HG02610 (cell line): Measurements from ENCODE around the gene IQCC.

ENCODE experiments used
- ATAC-seq: cut with Tn5 transposase; IDR thresholded peaks from one replicate; pipeline ENCODE4 v1.9.1; 2021; ENCODE audit warnings: mild to moderate bottlenecking, moderate library complexity; ENCODE audit not compliant: unreplicated experiment

IQCC gene

GRCh38 chr1:32221980-32222755 lies 16.7 kb downstream of the IQCC start, which contains the start of the genes EIF3I and TMEM234:
TSS of gene EIF3I (plus strand) at chr1:32222407. CDS start at chr1:32222442, 35 bp downstream.
TSS of gene TMEM234 (minus strand) at chr1:32222353. CDS start at chr1:32222322, 31 bp downstream.
- peak; percentile 89 for ATAC-seq

- no peak for ATAC-seq
Measured at GRCh38 chr1:32223683-32224082, 18.2 kb downstream of the IQCC start.

DNA sequence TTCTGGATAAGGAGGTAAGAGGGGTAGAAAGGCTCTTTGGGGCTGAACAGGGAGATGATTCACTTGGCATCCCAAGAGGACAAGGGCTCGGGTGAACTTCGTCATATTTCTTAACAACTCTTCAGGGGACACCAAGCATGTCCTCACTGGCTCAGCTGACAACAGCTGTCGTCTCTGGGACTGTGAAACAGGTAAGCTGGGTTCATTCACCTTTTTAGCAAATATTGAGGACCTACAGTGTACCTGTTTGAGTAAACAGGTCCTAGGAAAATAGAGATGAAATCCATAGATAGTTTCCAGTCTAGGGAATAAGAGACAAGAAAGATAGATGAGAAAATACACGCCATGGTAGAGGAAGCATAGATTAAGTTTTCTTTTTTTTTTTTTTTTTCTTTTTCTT lies 18.8 kb downstream of the IQCC start:
- ATAC-seq = no peak

DNA sequence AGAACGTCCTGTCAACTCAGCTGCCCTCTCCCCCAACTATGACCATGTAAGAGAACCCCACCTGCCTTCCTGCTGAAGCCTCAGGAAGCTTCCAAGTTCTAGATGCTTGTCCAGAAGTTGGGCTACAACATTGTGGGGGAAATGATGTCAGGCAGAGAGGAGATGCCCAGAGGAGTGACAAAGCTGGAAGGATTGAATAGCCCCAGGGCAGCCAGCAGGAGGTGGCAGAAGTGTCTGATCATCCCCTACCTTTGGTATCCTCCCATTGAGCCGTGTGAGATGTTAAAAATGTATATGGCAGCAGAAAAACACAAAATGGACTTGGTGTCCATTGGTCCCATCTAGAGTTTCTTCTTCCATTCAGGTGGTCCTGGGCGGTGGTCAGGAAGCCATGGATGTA lies 23.3 kb downstream of the IQCC start:
- no peak for ATAC-seq

DNA sequence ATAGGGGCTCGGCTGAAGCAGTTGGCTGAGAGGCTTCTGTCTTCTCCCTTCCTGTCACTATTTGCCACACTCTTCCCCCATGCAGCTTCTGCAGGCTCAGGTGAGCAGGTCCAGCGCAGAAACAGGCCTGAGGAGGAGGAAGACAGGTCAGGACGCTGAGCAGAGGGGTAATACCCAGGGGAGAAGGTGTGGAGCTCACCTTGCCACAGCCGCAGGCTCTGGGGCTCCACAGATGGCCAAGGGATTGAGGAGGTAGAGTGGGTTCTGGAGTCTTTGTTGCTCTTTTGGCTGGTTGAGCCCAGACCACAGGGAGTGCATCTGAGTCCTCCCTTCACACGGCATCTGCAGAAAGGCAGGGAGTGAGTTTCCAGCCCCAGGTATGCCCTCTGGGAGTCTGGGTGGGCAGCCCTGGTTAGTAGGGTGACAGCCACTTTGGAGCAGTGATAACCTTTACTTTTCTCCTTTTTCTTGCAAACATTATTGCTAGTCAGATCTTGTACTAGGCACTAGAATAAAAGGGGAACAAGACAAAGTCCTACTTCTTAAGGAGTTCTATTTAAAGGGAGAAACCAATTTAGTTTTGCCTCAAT lies 26.5 kb downstream of the IQCC start:
- no peak for ATAC-seq

DNA sequence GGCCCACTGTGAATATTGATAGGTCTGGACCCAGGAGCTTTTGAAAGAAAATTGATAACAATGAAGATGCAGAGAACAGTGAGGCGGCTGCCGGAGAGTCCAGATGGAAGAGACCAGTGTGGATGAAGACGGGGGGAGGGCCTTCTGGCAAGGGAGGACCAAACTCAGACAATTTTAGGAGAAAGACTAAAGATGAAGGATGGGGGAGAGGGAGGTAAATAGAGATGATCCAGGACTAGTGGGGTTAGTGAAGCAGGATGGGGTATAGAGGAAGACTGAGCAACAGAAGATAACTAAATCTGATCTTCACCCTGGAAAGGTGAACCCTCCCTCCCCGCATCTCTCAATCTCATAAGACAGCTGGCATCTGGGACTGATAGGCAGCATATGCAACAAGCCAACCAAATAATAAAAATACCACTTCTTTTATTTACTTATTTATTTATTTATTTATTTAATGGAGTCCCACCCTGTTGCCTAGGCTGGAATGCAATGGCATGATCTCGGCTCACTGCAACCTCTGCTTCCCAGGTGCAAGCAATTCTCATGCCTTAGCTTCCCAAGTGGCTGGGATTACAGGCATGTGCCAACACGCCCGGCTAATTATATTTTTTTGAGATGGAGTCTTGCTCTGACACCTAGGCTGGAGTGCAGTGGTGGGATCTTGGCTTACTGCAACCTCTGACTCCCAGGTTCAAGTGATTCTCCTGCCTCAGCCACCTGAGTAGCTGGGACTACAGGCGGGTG lies 27.3 kb downstream of the IQCC start:
- ATAC-seq = no peak

DNA sequence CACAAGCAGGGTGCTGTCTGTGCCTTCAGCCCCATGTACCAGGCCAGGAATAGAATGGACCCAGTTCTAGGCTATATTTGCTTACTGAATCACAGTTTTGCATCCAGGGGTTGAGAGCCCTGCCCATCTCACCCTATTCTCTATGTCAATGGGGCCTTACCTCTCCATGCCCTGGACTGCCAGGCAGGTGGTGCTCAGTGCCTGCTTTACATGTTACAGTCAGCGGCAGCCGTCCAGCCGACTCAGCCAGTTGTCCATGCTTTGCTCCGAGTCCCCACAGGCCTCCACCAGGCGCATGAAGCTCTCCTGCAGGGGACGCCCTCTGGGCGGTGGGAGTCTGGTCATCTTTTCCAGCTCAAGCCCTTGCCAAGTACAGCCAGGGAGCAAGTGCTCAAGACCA lies 29.3 kb downstream of the IQCC start:
- no peak for ATAC-seq

GRCh38 chr1:32239337-32239736 lies 33.9 kb downstream of the IQCC start:
- no peak for ATAC-seq

- no peak for ATAC-seq
Measured at GRCh38 chr1:32239790-32240139, 34.3 kb downstream of the IQCC start.

DNA sequence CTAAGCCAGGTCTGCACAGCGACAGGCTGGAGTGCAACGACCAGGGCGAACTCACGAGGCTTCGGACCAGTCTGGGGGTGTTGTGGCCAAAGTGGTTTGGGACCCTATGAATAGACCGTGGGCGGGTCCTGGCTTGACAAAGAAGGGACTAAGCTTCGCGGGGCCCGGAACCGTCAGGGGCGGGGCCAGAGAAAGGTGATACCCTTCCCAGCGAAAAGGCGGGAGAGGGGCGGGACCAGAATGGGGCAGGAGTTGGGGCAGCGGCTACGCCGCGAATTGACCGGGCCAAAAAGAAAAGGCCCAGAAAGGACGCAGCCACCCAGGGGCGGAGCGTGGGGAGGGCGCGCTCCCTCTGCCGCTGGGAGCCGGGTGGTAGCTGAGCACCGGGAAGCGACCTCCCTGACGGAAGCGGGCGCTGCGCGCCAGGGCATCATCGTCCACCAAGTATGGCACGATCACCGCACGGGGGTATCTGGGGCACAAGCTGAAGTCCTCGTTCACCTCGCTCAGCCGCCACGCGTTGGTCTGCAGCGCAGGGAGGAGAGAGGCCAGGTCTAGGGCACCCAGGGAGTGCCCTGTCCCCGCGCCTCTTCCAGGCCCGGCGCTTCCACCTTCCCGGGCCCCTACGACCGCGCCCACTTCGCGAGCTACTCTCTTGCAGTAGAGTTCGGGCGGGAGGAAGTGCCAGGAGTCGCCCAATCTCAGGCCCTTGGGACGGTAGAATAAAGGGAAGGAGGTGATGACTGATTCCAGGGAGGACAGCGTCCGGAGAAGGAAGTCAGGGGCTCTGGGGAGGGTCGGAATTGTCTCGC lies 34.9 kb downstream of the IQCC start:
- ATAC-seq = peak; percentile 28

- ATAC-seq = peak; percentile 43
Measured at GRCh38 chr1:32241001-32241763, 35.7 kb downstream of the IQCC start.

- no peak for ATAC-seq
Measured at GRCh38 chr1:32242341-32242851, 36.9 kb downstream of the IQCC start.

- ATAC-seq = no peak
Measured at GRCh38 chr1:32246888-32247273, 41.4 kb downstream of the IQCC start, which contains the start of gene FAM167B. TSS of gene FAM167B (plus strand) at chr1:32247222. CDS start at chr1:32247422, 200 bp downstream.

GRCh38 chr1:32247452-32247851 lies 42.0 kb downstream of the IQCC start:
- no peak for ATAC-seq

GRCh38 chr1:32247983-32248889 lies 42.8 kb downstream of the IQCC start:
- no peak for ATAC-seq

DNA sequence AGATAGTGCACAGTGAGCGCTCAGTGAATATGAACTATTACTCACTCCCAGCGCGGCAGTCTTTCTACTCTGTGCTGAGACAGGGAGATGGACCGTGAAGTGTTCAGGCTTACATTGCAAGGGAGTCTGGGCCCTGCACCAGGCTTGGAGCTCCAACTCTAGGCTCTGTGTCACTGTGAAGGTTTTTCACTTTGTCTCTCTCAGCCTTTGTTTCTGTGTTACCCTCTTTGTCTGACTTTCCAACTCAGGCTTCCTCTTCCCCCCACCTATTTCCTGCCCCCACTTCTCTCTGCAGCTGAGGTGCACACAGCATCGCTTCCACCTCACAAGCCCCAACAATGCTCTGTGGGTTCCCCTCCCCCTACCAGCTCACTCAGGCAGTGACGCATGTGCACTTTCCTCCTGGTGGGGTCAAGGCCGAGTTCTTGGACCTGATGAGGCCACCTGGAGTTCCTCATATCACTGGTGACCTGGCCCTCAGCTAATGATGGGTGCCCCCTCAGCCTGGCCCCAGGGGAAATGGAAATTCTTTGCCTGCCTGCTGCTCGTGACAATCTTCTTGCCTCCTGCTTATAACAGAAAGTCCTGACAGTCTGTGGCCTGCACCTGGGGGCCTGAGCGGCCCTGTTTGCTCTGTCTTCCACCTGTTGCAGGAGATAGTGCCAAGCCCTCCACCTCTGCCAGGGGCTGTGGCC lies 44.5 kb downstream of the IQCC start:
- peak; percentile 61 for ATAC-seq

DNA sequence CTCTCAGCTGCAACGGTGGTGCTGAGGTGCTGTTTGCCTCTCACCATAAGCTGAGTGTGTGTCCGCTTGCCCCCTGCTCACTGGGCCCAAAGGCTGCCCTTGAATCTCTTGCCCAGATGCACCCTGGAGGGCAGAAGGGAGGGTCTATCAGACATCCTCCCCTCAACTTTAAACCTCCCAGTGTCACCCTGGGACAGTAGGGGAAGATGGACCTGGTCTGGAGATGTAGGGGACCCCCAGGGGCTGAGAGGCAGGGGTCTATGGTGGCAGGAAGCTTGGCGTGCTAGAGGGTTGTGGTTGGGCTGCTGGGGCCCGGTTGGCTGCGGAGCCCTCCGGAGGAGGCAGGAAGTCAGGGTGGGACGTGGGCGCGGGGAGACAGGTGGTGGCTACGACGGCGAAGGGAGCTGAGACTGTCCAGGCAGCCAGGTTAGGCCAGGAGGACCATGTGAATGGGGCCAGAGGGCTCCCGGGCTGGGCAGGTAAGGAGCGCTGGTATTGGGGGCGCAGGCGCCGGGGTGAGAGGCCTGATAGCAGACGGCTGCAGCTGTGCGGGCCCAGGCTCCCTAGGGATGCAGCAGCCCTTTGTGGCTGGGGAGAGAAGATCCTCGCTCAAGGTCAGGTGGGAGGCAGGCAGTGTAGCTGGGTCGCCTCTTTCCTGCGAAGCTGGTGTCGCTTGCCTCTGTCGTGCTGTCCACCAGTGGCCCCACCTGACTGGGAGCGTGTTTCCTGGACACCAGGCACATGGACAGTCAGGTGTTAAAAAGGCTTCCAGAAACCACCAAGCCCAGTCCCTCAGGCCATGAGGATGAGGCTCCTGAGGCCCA lies 45.6 kb downstream of the IQCC start, which contains the start of gene LCK:
TSS of gene LCK (plus strand) at position 373 of the 824 bp plus-strand sequence. CDS start 23,065 bp downstream, outside the sequence.
- no peak for ATAC-seq
